Body of pancreas (tissue), 4 donors: Measurements from ENCODE around the gene PRDM15.

Experiments
- POLR2A ChIP-seq, 3 donors: fragments of 450-650 bp; IDR thresholded peaks; one replicate each; pipeline ENCODE4 v1.6.1; 2016; ENCODE audit warnings: antibody characterized with exemption in 3 of 3, mild to moderate bottlenecking in 2 of 3
- TF ChIP-seq, protein P1 (sequence below), 7 experiments: fragments of 450-650 bp in 4 of 7; fragments of 200-600 bp in 3 of 7; sonication (generic) in 3 of 7; IDR thresholded peaks; one replicate each; pipeline ENCODE4 v1.5.1; 2016 to 2019; ENCODE audit warnings: antibody characterized with exemption in 7 of 7

DNA sequence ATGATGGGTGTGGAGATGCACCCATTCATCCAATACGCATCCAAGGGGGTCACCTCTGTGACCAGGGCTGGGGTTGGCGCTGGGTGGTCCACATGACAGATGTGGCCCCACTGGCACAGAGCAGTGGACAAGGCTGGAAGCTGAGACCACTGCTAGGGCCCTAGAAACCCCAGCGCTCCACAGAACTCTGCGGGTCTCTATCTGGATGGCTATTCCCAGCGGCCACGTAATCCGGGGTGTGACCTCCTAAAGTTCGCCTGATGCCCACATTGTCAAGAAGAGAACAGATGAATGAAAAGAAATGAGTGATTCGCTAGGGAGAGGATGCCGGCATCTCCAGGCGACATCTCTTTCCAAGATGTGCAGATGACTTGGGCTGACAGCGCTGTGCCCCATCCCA lies 55.2 kb downstream of the PRDM15 start:
- TF ChIP-seq, protein P1, sequence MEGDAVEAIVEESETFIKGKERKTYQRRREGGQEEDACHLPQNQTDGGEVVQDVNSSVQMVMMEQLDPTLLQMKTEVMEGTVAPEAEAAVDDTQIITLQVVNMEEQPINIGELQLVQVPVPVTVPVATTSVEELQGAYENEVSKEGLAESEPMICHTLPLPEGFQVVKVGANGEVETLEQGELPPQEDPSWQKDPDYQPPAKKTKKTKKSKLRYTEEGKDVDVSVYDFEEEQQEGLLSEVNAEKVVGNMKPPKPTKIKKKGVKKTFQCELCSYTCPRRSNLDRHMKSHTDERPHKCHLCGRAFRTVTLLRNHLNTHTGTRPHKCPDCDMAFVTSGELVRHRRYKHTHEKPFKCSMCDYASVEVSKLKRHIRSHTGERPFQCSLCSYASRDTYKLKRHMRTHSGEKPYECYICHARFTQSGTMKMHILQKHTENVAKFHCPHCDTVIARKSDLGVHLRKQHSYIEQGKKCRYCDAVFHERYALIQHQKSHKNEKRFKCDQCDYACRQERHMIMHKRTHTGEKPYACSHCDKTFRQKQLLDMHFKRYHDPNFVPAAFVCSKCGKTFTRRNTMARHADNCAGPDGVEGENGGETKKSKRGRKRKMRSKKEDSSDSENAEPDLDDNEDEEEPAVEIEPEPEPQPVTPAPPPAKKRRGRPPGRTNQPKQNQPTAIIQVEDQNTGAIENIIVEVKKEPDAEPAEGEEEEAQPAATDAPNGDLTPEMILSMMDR (IDR thresholded peaks at IDR 0.05): no peak
- no peak for TF ChIP-seq POLR2A (IDR thresholded peaks at IDR 0.05)
